Body of pancreas (tissue), 4 donors: Measurements from ENCODE around the gene TNIK.

Experiments
- POLR2A ChIP-seq, 3 donors: fragments of 450-650 bp; IDR thresholded peaks; one replicate each; pipeline ENCODE4 v1.6.1; 2016; ENCODE audit warnings: antibody characterized with exemption in 3 of 3, mild to moderate bottlenecking in 2 of 3
- TF ChIP-seq, protein P1 (sequence below), 7 experiments: fragments of 450-650 bp in 4 of 7; fragments of 200-600 bp in 3 of 7; sonication (generic) in 3 of 7; IDR thresholded peaks; one replicate each; pipeline ENCODE4 v1.5.1; 2016 to 2019; ENCODE audit warnings: antibody characterized with exemption in 7 of 7

DNA sequence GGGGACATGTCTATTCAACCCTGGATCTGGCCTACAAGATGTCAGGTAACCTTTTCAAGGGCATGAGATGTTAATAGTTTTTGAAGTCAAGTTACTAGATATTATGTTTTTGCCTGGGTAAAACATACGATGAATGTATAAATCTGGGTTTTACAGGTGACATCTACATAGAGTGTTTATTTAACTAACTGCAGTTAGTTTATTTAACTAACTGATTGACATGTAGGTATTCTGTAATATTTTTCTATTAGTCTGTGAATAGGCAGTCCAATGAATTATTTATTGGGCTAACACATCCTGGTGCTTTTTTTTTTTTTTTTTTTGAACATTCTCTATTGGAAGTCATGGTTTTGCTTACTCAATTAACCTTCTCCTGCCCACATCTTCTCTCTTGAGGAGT lies 38.7 kb upstream of the TNIK start:
- TF ChIP-seq, protein P1, sequence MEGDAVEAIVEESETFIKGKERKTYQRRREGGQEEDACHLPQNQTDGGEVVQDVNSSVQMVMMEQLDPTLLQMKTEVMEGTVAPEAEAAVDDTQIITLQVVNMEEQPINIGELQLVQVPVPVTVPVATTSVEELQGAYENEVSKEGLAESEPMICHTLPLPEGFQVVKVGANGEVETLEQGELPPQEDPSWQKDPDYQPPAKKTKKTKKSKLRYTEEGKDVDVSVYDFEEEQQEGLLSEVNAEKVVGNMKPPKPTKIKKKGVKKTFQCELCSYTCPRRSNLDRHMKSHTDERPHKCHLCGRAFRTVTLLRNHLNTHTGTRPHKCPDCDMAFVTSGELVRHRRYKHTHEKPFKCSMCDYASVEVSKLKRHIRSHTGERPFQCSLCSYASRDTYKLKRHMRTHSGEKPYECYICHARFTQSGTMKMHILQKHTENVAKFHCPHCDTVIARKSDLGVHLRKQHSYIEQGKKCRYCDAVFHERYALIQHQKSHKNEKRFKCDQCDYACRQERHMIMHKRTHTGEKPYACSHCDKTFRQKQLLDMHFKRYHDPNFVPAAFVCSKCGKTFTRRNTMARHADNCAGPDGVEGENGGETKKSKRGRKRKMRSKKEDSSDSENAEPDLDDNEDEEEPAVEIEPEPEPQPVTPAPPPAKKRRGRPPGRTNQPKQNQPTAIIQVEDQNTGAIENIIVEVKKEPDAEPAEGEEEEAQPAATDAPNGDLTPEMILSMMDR (IDR thresholded peaks at IDR 0.05) = no peak
- no peak for TF ChIP-seq POLR2A (IDR thresholded peaks at IDR 0.05)
